DMS53 (cell line): ENCODE data around the gene KRTAP5-3.

ENCODE experiments used
- DNase-seq: peaks from one replicate; lab custom pipeline; 2025; lab: John Stamatoyannopoulos, UW

Gene KRTAP5-3

DNA sequence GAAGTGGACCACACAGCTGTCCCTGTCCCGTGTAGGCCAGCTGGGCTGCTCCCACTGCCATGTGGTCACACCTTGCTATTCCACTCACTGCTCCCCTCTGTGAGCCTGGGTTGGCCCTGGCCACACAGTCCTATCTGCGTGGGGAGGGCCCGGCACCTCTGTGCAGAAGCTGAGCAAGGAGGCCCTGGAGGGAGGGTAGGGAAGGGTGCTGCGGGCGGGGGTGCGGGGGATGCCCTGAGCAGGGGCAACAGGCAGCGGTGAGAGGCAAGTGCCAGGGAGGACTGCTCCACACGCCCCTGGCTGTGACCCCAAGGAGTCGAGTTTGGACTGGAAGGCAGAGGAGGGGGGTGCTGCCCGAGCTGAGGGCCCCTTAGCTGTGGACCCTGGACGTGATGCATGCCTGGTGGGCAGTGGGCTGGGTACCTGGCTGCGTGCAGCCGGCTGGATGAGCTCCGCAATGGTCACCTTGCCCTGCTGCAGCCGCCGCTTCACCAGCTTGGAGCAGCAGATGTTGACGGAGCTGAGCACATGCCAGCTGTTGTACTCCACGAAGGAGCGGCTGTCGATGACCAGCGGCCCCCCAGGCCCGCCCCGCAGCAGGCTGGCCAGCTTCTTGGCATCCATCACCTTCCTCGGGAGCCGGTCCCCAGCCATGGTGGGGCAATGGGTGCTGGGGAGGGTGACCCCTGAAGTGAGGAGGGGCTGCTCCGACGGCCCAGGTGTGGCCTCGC is 42.9 kb downstream of the KRTAP5-3 start:
- DNase-seq: no peak

GRCh38 chr11:1564535-1565172 is 43.6 kb downstream of the KRTAP5-3 start:
- DNase-seq: peak; percentile 61

DNA sequence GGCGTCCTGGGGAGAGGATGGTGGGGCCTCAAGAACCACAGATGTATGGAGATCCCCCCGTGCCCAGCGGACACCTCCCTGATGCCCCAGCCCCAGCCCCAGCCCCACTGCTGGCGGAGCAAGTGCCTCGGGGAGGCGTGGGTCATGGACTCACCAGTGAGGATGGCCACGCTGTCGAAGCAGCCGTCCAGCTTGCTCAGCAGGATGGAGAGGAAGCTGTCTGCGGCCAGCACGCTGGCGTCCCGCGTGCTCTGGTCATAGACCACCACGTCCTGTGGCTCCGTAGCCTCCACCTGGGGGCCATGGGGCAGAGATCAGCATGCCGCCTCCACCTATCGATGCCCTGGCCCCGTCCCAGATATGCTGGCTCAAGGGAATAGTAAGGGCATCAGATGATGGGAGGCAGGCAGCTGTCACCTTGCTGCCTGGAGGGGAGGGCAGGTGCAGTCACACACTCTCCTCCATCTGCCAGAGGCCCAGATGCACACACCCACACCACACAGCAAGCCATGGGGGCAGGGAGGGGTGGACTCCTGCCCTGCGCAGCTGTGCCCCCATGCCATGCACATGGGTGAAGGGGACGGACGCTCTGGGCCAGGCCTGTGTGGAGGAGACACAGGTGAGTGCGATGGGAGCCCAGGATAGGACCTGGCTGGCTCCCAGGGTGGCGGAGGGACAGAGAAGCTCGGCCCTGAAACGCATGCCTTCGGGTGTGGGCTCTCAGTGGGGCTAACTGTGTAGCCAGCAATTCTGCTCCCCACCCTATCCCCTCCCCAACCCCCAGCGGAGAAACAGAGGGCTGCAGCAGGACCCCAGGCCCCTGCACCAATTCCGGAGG is 44.3 kb downstream of the KRTAP5-3 start:
- peak; percentile 52 for DNase-seq

DNA sequence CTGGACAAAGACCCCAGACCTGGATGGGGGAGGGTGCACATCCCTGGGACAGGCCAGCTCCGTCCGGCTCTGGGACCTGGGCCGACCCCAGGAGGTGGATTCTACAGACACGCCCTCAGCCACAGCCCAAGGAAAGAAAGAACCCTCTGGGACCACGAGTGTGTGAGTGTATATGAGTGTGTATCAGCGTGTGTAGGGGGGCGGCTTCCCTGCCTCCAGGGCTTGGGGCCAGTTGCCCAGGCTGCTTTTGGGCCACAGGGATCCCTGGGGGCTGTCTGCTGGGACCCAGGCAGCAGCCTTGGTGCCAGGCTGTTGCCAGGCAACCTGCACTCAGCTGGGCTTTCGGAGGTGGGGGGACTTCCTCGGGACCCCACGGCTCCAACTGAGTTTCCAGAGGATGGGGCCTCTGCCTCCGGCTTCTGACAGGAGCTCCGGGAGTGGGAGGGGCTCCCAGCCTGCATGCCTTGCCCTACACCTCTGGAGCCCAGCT is 45.1 kb downstream of the KRTAP5-3 start:
- no peak for DNase-seq

GRCh38 chr11:1562469-1563148 is 45.7 kb downstream of the KRTAP5-3 start:
- DNase-seq: no peak

DNA sequence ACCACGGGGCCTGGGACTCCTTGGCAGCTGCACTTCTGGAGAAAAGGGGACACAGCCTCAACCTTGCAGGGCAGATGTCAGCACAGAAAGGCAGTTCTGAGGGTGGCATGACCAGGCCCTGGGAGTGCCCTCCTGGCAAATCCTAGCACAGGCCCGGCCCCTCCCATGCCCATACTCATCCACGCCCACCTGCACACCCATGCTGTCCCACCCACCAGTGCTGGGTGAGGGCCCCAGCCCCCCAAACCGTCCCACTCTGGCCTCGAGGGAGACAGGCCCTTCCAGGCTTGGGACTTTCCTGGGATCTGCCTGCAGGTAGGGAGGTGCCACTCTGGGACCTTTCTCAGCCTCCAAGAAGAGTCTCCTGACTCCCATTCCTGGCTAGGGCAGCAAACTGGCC is 46.3 kb downstream of the KRTAP5-3 start:
- DNase-seq: no peak

- DNase-seq: no peak
Observed at GRCh38 chr11:1561266-1561665, 47.0 kb downstream of the KRTAP5-3 start.

- DNase-seq: peak; percentile 43
Observed at GRCh38 chr11:1560649-1561251, 47.5 kb downstream of the KRTAP5-3 start.

DNA sequence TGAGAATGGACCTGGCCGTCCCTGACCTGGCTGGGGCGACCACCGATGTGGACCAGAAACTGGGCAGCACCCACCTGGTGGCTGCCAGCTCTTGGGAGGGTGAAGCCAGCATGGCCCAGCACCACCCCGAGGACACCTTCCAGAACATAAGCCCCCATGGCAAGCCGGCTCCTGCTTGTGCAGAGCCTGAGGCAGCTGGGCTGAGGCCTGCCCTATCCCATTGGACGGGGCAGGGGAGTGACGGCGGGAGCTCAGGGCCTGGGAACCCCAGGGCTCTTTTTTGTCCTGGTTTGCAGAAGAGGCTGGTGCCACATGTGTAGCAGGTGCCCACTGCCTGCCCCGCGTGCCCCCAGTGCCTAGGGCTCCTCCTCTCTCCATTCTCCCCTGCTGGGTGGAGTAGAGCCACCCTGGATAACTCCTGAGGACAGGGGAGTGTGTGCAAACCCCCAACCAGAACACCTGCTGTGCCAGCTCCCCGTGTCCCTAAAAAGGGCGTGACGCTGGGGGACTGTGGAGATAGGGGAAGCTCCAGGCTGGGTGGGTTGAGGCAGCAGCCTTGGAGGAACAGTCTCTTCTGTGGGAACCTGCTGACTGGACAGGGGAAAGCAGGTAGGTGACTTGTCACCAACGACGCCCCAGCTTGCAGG is 48.1 kb downstream of the KRTAP5-3 start:
- DNase-seq: no peak

GRCh38 chr11:1559111-1559951 is 48.9 kb downstream of the KRTAP5-3 start:
- peak; percentile 91 for DNase-seq

GRCh38 chr11:1558775-1559110 is 49.5 kb downstream of the KRTAP5-3 start:
- no peak for DNase-seq

DNA sequence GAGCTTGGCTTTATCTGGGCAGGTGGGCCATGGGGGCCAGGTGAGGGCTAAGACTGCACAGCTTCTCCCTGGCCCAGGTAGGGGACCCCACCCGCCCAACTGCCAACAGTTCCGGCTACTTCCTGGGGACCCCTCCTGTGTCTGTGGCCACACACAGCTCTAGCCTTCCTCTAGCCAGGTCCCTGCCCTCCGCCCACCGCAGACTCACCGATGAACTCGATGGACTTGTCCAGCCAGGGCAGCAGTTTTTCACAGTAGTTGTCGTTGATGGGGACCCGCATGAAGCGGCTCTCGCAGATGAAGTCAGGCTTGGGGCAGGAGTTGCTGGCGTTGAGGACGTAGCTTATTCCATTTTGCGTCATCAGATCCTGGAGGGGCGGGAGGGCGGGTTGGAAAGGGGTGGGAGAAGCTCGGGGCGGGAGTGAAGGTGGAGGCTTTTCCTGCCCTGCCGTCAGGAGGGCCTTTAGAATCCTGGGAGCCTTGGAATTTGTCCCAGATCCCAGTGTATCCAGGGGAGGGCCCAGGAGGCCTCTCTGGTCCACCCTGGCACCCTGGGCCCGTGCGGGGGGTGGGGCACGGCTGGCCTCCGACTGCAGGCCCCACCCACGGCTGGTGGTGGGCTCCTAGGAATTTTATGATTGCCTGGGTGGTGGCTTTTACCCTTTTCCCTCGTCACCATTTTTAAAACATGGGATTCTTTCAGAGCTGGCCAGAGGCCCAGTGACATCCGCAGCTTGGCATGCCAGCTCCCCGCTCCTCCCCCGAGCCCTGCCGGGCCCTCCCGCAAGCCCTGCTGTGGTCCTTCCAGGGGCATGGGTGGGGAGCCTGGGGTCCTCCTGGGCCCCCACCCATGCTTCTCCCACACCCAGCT is 50.1 kb downstream of the KRTAP5-3 start:
- DNase-seq: no peak
